Central memory CD4-positive, alpha-beta T cell (primary cell): ENCODE results near the gene ECM1.

Experiments used
- DNase-seq: peaks from one replicate; pipeline ENCODE4 v3.0.0; 2022
- total RNA-seq, 3 experiments: gene quantifications; one replicate each; lab custom pipeline; 2026; lab: John Stamatoyannopoulos, UW

Gene ECM1
- 0.19 to 0.63 (median 0.60) reads per million in 3 experiments for total RNA-seq

- no peak for DNase-seq
Observed at GRCh38 chr1:150507912-150508864, at the start of gene ECM1. TSS of gene ECM1 (plus strand) at chr1:150508109. CDS start at chr1:150508210, 101 bp downstream.

- peak; percentile 62 for DNase-seq
Observed at GRCh38 chr1:150464422-150464826, 43.5 kb upstream of the ECM1 start.

- DNase-seq, result no peak
Observed at GRCh38 chr1:150466964-150467363, 40.9 kb upstream of the ECM1 start.

GRCh38 chr1:150469291-150469690 is 38.6 kb upstream of the ECM1 start:
- DNase-seq, result no peak

GRCh38 chr1:150472601-150473200 is 35.2 kb upstream of the ECM1 start:
- no peak for DNase-seq

- no peak for DNase-seq
Observed at GRCh38 chr1:150473659-150474058, 34.2 kb upstream of the ECM1 start.

- no peak for DNase-seq
Observed at GRCh38 chr1:150474869-150475268, 33.0 kb upstream of the ECM1 start.

GRCh38 chr1:150476754-150477153 is 31.2 kb upstream of the ECM1 start:
- no peak for DNase-seq

GRCh38 chr1:150477320-150477719 is 30.6 kb upstream of the ECM1 start:
- DNase-seq, result no peak

- DNase-seq, result no peak
Observed at GRCh38 chr1:150477733-150478132, 30.2 kb upstream of the ECM1 start.

GRCh38 chr1:150479370-150479769 is 28.5 kb upstream of the ECM1 start:
- no peak for DNase-seq

- no peak for DNase-seq
Observed at GRCh38 chr1:150479927-150480352, 28.0 kb upstream of the ECM1 start.

GRCh38 chr1:150484431-150484830 is 23.5 kb upstream of the ECM1 start:
- DNase-seq, result no peak

- DNase-seq, result no peak
Observed at GRCh38 chr1:150484861-150485260, 23.0 kb upstream of the ECM1 start.

- DNase-seq, result peak; percentile 94
Observed at GRCh38 chr1:150486966-150487762, 20.7 kb upstream of the ECM1 start, which contains the start of gene TARS2. TSS of gene TARS2 (plus strand) at chr1:150487419. CDS start at chr1:150487451, 32 bp downstream.

GRCh38 chr1:150487763-150488115 is 20.2 kb upstream of the ECM1 start:
- DNase-seq, result peak; percentile 7

- no peak for DNase-seq
Observed at GRCh38 chr1:150493175-150493574, 14.7 kb upstream of the ECM1 start.

- DNase-seq, result no peak
Observed at GRCh38 chr1:150498342-150498741, 9.6 kb upstream of the ECM1 start.

- DNase-seq, result no peak
Observed at GRCh38 chr1:150505431-150505830, 2.5 kb upstream of the ECM1 start.

- DNase-seq, result no peak
Observed at GRCh38 chr1:150508982-150509381, 1.1 kb downstream of the ECM1 start.

GRCh38 chr1:150511551-150511950 is 3.6 kb downstream of the ECM1 start:
- DNase-seq, result no peak

GRCh38 chr1:150511985-150512660 is 4.2 kb downstream of the ECM1 start:
- no peak for DNase-seq
